IMR-90 (cell line): Measurements from ENCODE around the gene MICU1. TPM values are rescaled to one million over a fixed set of nuclear protein-coding genes. Genes with fewer than 3 reads are reported as not detected.
A peak's percentile ranks its signal among the peaks of the same experiment; 100 is the strongest.

ENCODE experiments used
- ATAC-seq: fragments of 200-7000 bp; cut with Tn5 transposase; 2 replicates; pipeline ENCODE4 v1.9.1; 2020; ENCODE audit warnings: low read depth, mild to moderate bottlenecking, moderate library complexity
- BruUV-seq: library from RNA; stranded (reverse); fragments of 400-500 nt; replicated peaks from 2 replicates; lab custom pipeline; 2021; lab: Mats Ljungman, UMichigan
- CTCF ChIA-PET: fragments of 300-600 bp; formaldehyde crosslinking; extraction: SDS; loops from one replicate; lab custom pipeline; 2021; ENCODE audit warnings: antibody characterized with exemption; lab: Yijun Ruan, JAX
- POLR2A ChIA-PET: fragments of 300-600 bp; sonication (Branson Sonifier 250); formaldehyde crosslinking; loops from one replicate; lab custom pipeline; 2022; ENCODE audit warnings: antibody characterized with exemption; ENCODE audit not compliant: unreplicated experiment; lab: Charles Lee
- DNase-seq: peaks from one replicate; pipeline ENCODE4 v3.0.0; 2013
- H2AFZ ChIP-seq: replicated peaks from 2 replicates; pipeline ENCODE3; 2013; ENCODE audit warnings: low read length, mild to moderate bottlenecking; ENCODE audit not compliant: poor library complexity
- H2AK5ac ChIP-seq: 2 replicates; pipeline ENCODE4 v1.6.1; 2013; ENCODE audit warnings: low read depth, low read length, inconsistent platforms
- H2AK9ac ChIP-seq: replicated peaks from 2 replicates; pipeline ENCODE3; 2013; ENCODE audit warnings: mild to moderate bottlenecking, low read depth, low read length, moderate library complexity; ENCODE audit not compliant: poor library complexity
- H2BK120ac ChIP-seq: 2 replicates; pipeline ENCODE4 v1.6.1; 2013; ENCODE audit warnings: low read depth, low read length, inconsistent platforms
- H2BK15ac ChIP-seq: 3 replicates; pipeline ENCODE4 v1.6.1; 2013; ENCODE audit warnings: low read depth, low read length, inconsistent platforms
- H2BK20ac ChIP-seq: 2 replicates; pipeline ENCODE4 v1.6.1; 2013; ENCODE audit warnings: low read depth, mild to moderate bottlenecking, inconsistent platforms, low read length, moderate library complexity
- H2BK5ac ChIP-seq: 2 replicates; pipeline ENCODE4 v1.6.1; 2013; ENCODE audit warnings: mild to moderate bottlenecking, low read depth, low read length, inconsistent platforms; ENCODE audit not compliant: poor library complexity, severe bottlenecking
- H3K14ac ChIP-seq: replicated peaks from 2 replicates; pipeline ENCODE4 v1.6.1; 2013; ENCODE audit warnings: low read depth, low read length, inconsistent platforms
- H3K18ac ChIP-seq: 2 replicates; pipeline ENCODE4 v1.6.1; 2013; ENCODE audit warnings: low read depth, low read length, control low read depth
- H3K23ac ChIP-seq: 2 replicates; pipeline ENCODE4 v1.6.1; 2013; ENCODE audit warnings: low read depth, low read length, inconsistent platforms
- H3K27ac ChIP-seq: 2 replicates; pipeline ENCODE4 v1.5.1; 2013; ENCODE audit warnings: mild to moderate bottlenecking, control low read depth, low read length; ENCODE audit not compliant: insufficient read depth
- H3K27me3 ChIP-seq: 2 replicates; pipeline ENCODE4 v1.6.1; 2013; ENCODE audit warnings: low read length; ENCODE audit not compliant: control insufficient read depth, insufficient read depth
- H3K36me3 ChIP-seq: 2 replicates; pipeline ENCODE4 v1.6.1; 2013; ENCODE audit warnings: low read length, mixed read lengths; ENCODE audit not compliant: control insufficient read depth, insufficient read depth
- H3K4ac ChIP-seq: 2 replicates; pipeline ENCODE4 v1.6.1; 2013; ENCODE audit warnings: low read depth, low read length, inconsistent platforms
- H3K4me1 ChIP-seq: 2 replicates; pipeline ENCODE4 v1.6.1; 2013; ENCODE audit warnings: low read length, mixed read lengths; ENCODE audit not compliant: control insufficient read depth, insufficient read depth
- H3K4me2 ChIP-seq: 2 replicates; pipeline ENCODE4 v1.6.1; 2013; ENCODE audit warnings: low read depth, mild to moderate bottlenecking, control low read depth, low read length, moderate library complexity
- H3K4me3 ChIP-seq: 2 replicates; pipeline ENCODE4 v1.5.1; 2013; ENCODE audit warnings: low read depth, mild to moderate bottlenecking, control low read depth, low read length, moderate library complexity; ENCODE audit not compliant: insufficient read depth
- H3K56ac ChIP-seq: 2 replicates; pipeline ENCODE4 v1.6.1; 2013; ENCODE audit warnings: low read length, inconsistent platforms; ENCODE audit not compliant: insufficient read depth; ENCODE audit errors: extremely low read depth
- H3K79me1 ChIP-seq, 2 experiments: 2 replicates each; pipeline ENCODE4 v1.6.1; 2013; ENCODE audit warnings: low read length in 2 of 2, inconsistent platforms in 1 of 2, low read depth in 1 of 2
- H3K9ac ChIP-seq: 2 replicates; pipeline ENCODE4 v1.6.1; 2013; ENCODE audit warnings: low read depth, low read length, control low read depth
- H3K9me1 ChIP-seq: 2 replicates; pipeline ENCODE4 v1.6.1; 2013; ENCODE audit warnings: low read length, inconsistent platforms; ENCODE audit not compliant: insufficient read depth
- H3K9me3 ChIP-seq: 2 replicates; pipeline ENCODE4 v1.6.1; 2013; ENCODE audit warnings: low read length; ENCODE audit not compliant: control insufficient read depth, insufficient read depth
- H4K20me1 ChIP-seq: 2 replicates; pipeline ENCODE4 v1.6.1; 2013; ENCODE audit warnings: low read length, inconsistent platforms; ENCODE audit not compliant: insufficient read depth
- H4K5ac ChIP-seq: 2 replicates; pipeline ENCODE4 v1.6.1; 2013; ENCODE audit warnings: mild to moderate bottlenecking, low read depth, low read length, control low read depth
- H4K8ac ChIP-seq, 2 experiments: 2 replicates each; pipeline ENCODE4 v1.6.1; 2013; ENCODE audit warnings: low read depth in 2 of 2, low read length in 2 of 2, control low read depth in 1 of 2, inconsistent platforms in 1 of 2
- H4K91ac ChIP-seq: 2 replicates; pipeline ENCODE4 v1.6.1; 2013; ENCODE audit warnings: low read depth, low read length, inconsistent platforms; ENCODE audit not compliant: insufficient read depth
- CEBPB ChIP-seq: IDR thresholded peaks from 2 replicates; pipeline ENCODE4 v1.6.1; 2012; ENCODE audit warnings: low read depth, low read length, improper control_type of control experiment
- CHD1 ChIP-seq: IDR thresholded peaks from 2 replicates; pipeline ENCODE4 v1.6.1; 2012; ENCODE audit warnings: low read depth, low read length, improper control_type of control experiment
- CTCF ChIP-seq: conservative IDR thresholded peaks from 2 replicates; pipeline ENCODE4 v1.5.1; 2012; ENCODE audit warnings: mild to moderate bottlenecking, low read depth, low read length, improper control_type of control experiment
- MXI1 ChIP-seq: IDR thresholded peaks from 2 replicates; pipeline ENCODE4 v1.6.1; 2012; ENCODE audit warnings: low read depth, mild to moderate bottlenecking, low read length, moderate library complexity, borderline replicate concordance
- RFX5 ChIP-seq: IDR thresholded peaks from 2 replicates; pipeline ENCODE4 v1.8.0; 2012; ENCODE audit warnings: low read depth, mild to moderate bottlenecking, low read length, moderate library complexity
- SMC3 ChIP-seq: fragments of 150-350 bp; IDR thresholded peaks from 2 replicates; pipeline ENCODE4 v1.6.1; 2016; ENCODE audit warnings: low read depth, mild to moderate bottlenecking, antibody characterized with exemption, low read length, moderate library complexity
- WGBS, 2 experiments: methylation state at CpG; one replicate each; pipeline versions ENCODE4 v1.1.5 to v1.1.7; 2013; ENCODE audit warnings: missing lambda C conversion rate in 2 of 2; ENCODE audit not compliant: insufficient read length in 1 of 2; ENCODE audit errors: extremely low coverage in 2 of 2; 5-methylcytosine and 5-hydroxymethylcytosine counted together
- dilution Hi-C: fragments of 300-500 bp; cut with HindIII; formaldehyde crosslinking; loops from one replicate; pipeline ENCODE4 v1.14.3; 2018; ENCODE audit warnings: low sequenced_read_pairs; ENCODE audit not compliant: unreplicated experiment
- in situ Hi-C: fragments of 300-500 bp; cut with MboI; formaldehyde crosslinking; loops from 3 replicates; pipeline ENCODE4 v1.14.3; 2019; ENCODE audit warnings: low sequenced_read_pairs, inconsistent platforms, mixed read lengths
- intact Hi-C: fragments of 100-400 bp; cut with micrococcal nuclease; formaldehyde crosslinking; loops from 2 replicates; pipeline ENCODE4 v1.10.0; 2022
- polyA plus RNA-seq, 3 experiments: library from polyadenylated mRNA; depleted of rRNA; stranded (reverse); fragments of >200 nt; gene quantifications; 2 replicates each; pipeline ENCODE4 v1.2.3, GENCODE V29; 2012; ENCODE audit warnings: low replicate concordance in 1 of 3
- total RNA-seq: library from RNA; depleted of rRNA; stranded (reverse); fragments of >200 nt; gene quantifications from 2 replicates; pipeline ENCODE4 v1.2.3, GENCODE V29; 2012

MICU1 gene
- total and polyA plus RNA-seq, 2 of the 4 experiments (the other 2 are of a cell fraction), result 43.6 to 44.7 TPM

- TF ChIP-seq CTCF, result no peak
- no peak for TF ChIP-seq MXI1
- TF ChIP-seq SMC3, result no peak
- no peak for TF ChIP-seq CEBPB
- TF ChIP-seq RFX5, result no peak
- no peak for TF ChIP-seq CHD1
- Histone ChIP-seq H3K18ac (peak overlapping the region; percentile 44), H4K8ac (peak overlapping the region; percentile 92 to 99; a peak in 3 of 4 replicates), H4K20me1 (no peaks in the 10 kb centered on the region), H3K23ac (peak overlapping the region; percentile 89; the same call in 1 of the 2 replicates), H3K9ac (no peak overlapping the region), H2BK5ac (peak overlapping the region; percentile 93), H3K4me3 (no peak overlapping the region), H3K27ac (peak overlapping the region; percentile 96), H2BK15ac (peak overlapping the region; percentile 97; the same call in 2 of the 3 replicates), H2AFZ (peak overlapping the region; percentile 84), H3K14ac (peak overlapping the region; percentile 92), H2BK20ac (peak overlapping the region; percentile 91), H2BK120ac (peak overlapping the region; percentile 98), H2AK5ac (peak overlapping the region; percentile 100), H4K5ac (peak overlapping the region; percentile 12; the same call in 1 of the 2 replicates), H3K4me1 (peaks cover 42% of the 10 kb centered on the region), H3K27me3 (no peaks in the 10 kb centered on the region), H3K36me3 (no peaks in the 10 kb centered on the region), H3K4me2 (no peak overlapping the region), H3K4ac (peak overlapping the region; percentile 98), H3K9me1 (peaks cover 21% of the 10 kb centered on the region), H2AK9ac (peak overlapping the region; percentile 97), H3K79me1 (peaks cover 0 to 22% of the 10 kb centered on the region in 2 experiments; a peak in 2 of 4 replicates), H3K9me3 (no peaks in the 10 kb centered on the region), H4K91ac (peak overlapping the region; percentile 99), H3K56ac (0 out of 2 replicates have a peak overlapping the region, but pooled peaks have one; percentile 3)
- BruUV-seq, result no TSS peak
- 96% methylated on average over 5 of the region's 16 CpGs; no CpG with 5 or more reads in 1 of the 2 experiments for WGBS, 2 experiments
- dilution Hi-C loops (no loop called here), in situ Hi-C loops (loop anchor here (10.0 kb wide), 1 partner anchor 358 kb away; the partner anchor contains the start of gene CHST3), intact Hi-C loops (no loop called here)
- ATAC-seq (no peak), DNase-seq (no peak)
- ChIA-PET CTCF (no interaction called here), POLR2A (interaction anchor here (0.6 kb wide), 1 partner anchor 40 kb away, joined by 3 read pairs; no protein-coding TSS in a partner anchor)
These were observed 303.4 kb downstream of the MICU1 start for GRCh38 chr10:72322280-72323058.
